CD4-positive, alpha-beta T cell treated with Interleukin-4 for 4 hours (primary cell): ENCODE results near the gene PLCH2.

Experiments used
- DNase-seq: peaks from one replicate; pipeline ENCODE4 v3.0.0-alpha.2; 2020

PLCH2 gene

GRCh38 chr1:2532485-2533160, 56.5 kb downstream of the PLCH2 start:
- no peak for DNase-seq

- DNase-seq: no peak
Measured at GRCh38 chr1:2533365-2533764, 57.3 kb downstream of the PLCH2 start.

GRCh38 chr1:2534315-2534686, 58.2 kb downstream of the PLCH2 start:
- DNase-seq: no peak

- DNase-seq: no peak
Measured at GRCh38 chr1:2534687-2535441, 58.8 kb downstream of the PLCH2 start.

DNA sequence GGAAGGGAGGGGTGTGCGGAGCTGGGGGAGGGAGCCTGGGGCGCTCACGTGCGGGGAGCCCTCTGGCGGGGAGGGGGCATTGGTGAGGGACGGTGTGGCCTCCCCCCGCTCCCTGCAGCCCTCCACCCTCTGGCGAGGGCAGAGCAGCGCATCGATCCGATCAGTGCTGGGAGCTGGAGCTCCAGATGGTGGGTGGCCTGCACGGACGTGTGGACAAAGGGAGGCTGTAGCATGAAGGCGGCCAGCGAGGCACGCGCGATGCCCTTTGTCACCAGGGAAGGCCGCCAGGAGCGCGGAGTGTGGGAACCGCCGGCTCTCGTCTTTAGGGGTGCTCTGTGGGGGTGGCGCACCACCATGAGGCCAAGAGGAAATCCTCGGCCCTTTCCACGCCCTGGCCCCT, 59.4 kb downstream of the PLCH2 start:
- DNase-seq: no peak

- no peak for DNase-seq
Measured at GRCh38 chr1:2535981-2536380, 59.9 kb downstream of the PLCH2 start.

- DNase-seq: no peak
Measured at GRCh38 chr1:2537784-2538115, 61.7 kb downstream of the PLCH2 start.

- no peak for DNase-seq
Measured at GRCh38 chr1:2538376-2538775, 62.3 kb downstream of the PLCH2 start.

GRCh38 chr1:2538872-2539271, 62.8 kb downstream of the PLCH2 start:
- DNase-seq: no peak

DNA sequence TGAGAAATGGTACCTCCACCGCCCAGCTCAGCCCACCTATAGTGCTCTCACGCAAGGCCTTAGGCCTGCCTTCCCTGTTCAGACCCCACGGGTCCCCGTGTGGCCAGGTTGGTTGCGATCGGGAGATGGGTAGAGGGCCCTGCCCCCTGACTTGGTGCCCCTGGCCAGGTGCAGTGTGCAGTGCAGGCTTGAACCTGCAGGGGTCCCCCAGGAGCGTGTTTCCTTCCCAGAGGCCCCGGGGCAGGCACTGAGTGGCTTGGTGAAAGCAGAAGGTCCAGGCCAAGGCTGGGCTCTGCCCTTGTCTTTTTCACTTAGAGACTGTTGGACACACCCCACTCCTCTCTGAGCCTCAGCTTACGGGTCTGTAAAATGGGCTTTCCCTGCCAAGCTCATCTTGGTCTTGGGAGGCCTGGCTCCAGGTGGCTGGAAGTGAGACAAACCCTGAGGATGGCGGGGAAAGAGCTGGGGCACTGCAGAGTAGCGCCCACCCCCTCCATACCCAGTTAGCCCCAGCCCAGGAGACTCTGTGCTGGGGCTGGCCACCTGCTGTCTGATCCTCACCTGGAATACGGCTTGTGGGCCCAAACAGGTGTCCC, 63.3 kb downstream of the PLCH2 start:
- DNase-seq: no peak

DNA sequence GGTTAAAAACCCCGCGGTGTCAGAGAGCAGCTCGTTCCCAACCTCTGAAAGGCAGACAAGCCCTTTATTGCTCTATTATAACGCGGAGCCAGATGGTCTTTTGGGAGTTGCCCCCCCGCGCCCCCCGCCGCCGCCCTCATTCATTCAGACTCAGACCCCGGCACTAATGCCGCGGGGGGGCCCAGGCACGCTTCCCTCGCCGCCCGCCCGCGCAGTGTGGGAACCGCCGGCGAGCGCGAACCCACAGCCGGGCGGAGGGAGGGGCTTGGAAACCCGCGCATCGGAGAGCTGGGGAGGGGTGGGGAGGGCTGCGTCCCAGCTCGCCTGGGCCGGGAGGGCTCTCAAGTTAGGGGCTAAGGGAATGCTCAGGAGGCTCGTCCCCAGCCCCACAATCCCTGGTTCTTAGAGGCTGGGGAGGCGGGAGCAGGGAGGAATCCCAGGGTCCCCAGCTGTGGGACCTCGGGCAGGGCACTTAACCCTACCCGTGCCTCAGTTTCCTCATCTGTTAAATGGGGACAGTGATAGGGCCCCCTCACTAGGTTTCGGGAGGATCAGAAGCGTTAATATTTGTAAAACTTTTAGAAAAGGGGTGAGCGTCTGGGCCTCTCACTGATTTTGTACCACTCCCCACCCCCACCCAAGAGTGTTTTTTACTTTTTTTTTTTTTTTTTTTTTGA, 64.9 kb downstream of the PLCH2 start:
- DNase-seq: no peak

GRCh38 chr1:2541619-2542245, 65.6 kb downstream of the PLCH2 start:
- DNase-seq: no peak

GRCh38 chr1:2542246-2542915, 66.3 kb downstream of the PLCH2 start:
- no peak for DNase-seq

- peak; percentile 26 for DNase-seq
Measured at GRCh38 chr1:2543543-2544092, 67.5 kb downstream of the PLCH2 start.

- no peak for DNase-seq
Measured at GRCh38 chr1:2544093-2544874, 68.2 kb downstream of the PLCH2 start.

- no peak for DNase-seq
Measured at GRCh38 chr1:2544875-2545640, 69.0 kb downstream of the PLCH2 start.

GRCh38 chr1:2545754-2546514, 69.8 kb downstream of the PLCH2 start:
- DNase-seq: peak; percentile 93

DNA sequence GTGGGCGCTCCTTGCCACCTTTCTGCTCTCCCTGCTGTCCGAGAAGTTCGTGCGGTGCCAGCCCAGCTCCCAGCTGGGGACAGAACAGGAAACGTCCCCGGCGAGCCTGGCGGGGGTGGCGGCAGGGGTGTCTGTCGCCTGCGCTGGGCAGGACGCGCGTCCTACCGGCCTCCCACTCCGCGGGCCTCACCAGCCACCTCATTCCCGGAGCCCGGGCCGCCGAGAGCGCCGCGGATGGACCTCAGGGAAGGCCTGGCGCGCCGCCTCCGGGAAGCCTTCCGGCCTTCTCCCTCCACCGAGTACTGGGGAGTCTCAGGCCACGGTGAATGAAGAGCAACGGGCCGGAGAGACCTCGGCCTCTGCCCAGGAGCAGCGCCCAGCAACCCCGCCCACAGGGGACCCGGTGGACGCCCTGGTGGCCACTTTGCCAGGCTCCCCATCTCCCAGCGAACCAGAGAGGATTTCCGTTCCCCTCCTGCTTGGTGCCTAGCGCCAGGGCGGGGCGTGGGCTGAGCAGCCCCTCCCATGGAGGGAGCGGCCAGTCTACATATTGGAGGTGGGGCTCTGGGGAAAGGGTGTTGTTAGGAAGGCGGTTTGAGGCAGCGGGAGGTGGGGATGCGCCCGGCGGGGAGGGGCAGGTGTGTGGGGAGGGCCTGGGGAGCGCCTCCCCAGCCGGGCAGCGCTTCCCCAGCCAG, 70.6 kb downstream of the PLCH2 start:
- DNase-seq: peak; percentile 91
